HG03457 (cell line): Measurements from ENCODE around the gene HOXC12.

Source experiments
- ATAC-seq: cut with Tn5 transposase; IDR thresholded peaks from one replicate; pipeline ENCODE4 v1.9.1; 2021; ENCODE audit warnings: moderate number of reproducible peaks; ENCODE audit not compliant: unreplicated experiment

The HOXC12 gene

DNA sequence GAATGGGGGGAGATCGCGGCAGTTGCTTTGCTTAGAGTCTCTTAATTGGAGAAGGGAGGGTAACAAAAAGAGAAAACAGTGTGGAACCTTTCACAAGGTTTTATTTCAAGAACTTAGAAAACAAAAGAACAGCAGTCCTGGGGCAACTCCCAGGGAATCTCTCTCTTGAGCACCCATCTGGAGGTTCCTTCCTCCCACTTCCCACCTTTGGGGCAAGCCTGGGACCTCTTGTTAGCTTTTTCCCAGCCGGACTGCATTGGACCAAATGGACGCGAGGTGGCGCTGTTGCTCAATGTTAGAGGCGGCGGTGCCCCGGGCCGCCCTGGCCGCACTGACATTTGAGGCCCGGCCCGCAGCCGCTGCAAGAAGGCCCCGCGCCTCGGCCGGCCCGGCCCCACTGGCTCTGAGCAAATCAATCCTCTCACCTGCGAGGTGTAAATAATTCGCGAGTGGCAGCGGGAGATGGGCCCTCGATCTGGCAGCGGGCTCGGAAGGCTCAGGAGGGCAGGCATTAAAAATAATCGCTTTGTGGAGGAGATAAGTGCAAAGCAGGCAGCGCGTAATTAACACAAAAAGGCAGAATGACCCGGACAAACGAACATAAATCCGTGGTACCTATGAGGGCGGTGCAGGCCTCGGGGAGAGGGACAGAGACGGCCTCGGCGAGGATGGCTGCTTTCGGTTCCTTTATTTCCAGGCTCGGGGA is 51.3 kb downstream of the HOXC12 start:
- no peak for ATAC-seq

DNA sequence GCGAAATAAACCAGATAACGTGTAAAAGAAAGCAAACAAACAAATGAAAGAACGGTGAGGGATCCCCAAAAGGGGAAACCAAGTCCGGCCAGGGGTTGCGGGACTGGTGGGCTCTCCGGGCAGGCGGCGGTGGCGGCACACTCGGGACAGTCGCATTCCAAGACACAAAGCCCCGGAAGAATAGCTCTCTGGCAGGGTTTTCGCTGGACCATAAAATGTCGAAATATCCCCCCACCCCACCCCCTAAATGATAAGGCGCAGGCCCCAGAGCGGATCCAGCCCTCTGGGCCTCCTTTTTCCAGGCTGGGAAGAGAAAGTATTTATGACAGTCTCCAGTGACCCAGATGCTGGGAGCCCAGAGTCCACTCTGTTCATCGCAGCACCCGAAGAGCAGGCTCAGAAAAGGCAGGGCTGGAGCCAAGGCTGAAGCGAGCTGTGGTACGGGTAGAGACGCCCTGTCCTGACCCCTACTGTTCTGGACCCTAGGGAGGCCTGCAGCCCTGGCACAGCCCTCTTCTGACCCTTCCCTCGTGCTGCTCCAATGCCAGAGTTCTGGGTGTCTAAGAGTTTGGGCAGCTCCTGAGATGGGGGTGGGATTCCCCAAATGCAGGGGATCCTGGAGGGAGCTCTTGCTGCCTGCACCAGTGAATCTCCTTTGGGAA is 52.0 kb downstream of the HOXC12 start:
- no peak for ATAC-seq

DNA sequence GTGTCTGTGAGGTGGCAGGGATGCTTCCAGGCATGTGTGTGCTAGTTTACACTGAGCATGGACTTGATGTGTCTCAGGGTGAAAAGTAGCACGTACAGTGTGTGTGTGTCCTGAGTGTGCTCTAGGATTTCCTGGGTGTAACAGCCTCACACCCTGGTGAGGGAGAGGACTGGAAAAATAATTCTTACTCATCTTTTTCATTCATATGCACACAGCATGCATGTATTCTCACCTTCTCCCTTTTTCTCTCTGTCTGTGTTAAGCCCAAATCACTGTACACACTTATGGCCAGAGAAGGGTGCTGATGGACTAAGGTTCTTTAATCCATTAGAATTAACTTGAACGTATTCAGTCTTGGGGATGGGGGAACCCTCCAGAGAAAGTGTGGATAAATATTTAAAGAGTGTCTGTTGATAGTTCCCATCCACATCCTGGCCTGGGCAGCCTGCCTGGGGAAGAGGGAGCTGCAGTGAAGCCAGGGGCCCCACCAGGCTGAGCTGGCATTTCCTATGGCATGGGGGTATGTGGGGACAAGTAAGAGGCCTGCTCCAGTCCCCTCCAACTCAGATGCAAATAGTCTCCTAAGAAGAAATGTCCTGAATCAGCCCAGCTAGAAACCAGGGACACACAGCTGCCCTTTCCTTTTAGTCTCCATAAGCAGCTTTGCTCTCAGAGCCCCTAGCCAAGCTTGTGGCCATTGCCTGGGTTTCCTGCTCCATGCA is 53.0 kb downstream of the HOXC12 start:
- no peak for ATAC-seq

GRCh38 chr12:54008260-54008552 is 53.5 kb downstream of the HOXC12 start:
- no peak for ATAC-seq
